Measurements from ENCODE around the gene RPRD1B. TPM values are rescaled to one million over a fixed set of nuclear protein-coding genes. Genes with fewer than 3 reads are reported as not detected.
A peak's percentile ranks its signal among the peaks of the same experiment; 100 is the strongest.

The RPRD1B gene
- polyA plus RNA-seq, 3 donors: 36.1 to 36.4 (median 36.2) TPM

- no peak for DNase-seq (ENCODE audit: low read depth in 3 of 3, low spot score in 2 of 3)
These were observed 34.3 kb downstream of the RPRD1B start for GRCh38 chr20:38067717-38068365.

- no peak for DNase-seq (ENCODE audit: low read depth in 3 of 3, low spot score in 2 of 3)
These were observed 39.4 kb downstream of the RPRD1B start for GRCh38 chr20:38072898-38073297.

GRCh38 chr20:38073307-38074071 is 39.9 kb downstream of the RPRD1B start:
- DNase-seq (ENCODE audit: low read depth in 3 of 3, low spot score in 2 of 3): peak; percentile 62 to 71 (median 64)

GRCh38 chr20:38075161-38075998 is 41.8 kb downstream of the RPRD1B start:
- DNase-seq (ENCODE audit: low read depth in 3 of 3, low spot score in 2 of 3): no peak

- no peak for DNase-seq (ENCODE audit: low read depth in 3 of 3, low spot score in 2 of 3)
These were observed 43.0 kb downstream of the RPRD1B start for GRCh38 chr20:38076548-38076947.

GRCh38 chr20:38078084-38078483 is 44.5 kb downstream of the RPRD1B start:
- no peak for DNase-seq (ENCODE audit: low read depth in 3 of 3, low spot score in 2 of 3)

GRCh38 chr20:38079353-38079752 is 45.8 kb downstream of the RPRD1B start:
- DNase-seq (ENCODE audit: low read depth in 3 of 3, low spot score in 2 of 3): no peak

GRCh38 chr20:38081575-38081974 is 48.0 kb downstream of the RPRD1B start:
- DNase-seq (ENCODE audit: low read depth in 3 of 3, low spot score in 2 of 3): no peak

GRCh38 chr20:38082894-38083293 is 49.3 kb downstream of the RPRD1B start:
- no peak for DNase-seq (ENCODE audit: low read depth in 3 of 3, low spot score in 2 of 3)

- DNase-seq (ENCODE audit: low read depth in 3 of 3, low spot score in 2 of 3): no peak
These were observed 49.9 kb downstream of the RPRD1B start for GRCh38 chr20:38083338-38084048.

- no peak for DNase-seq (ENCODE audit: low read depth in 3 of 3, low spot score in 2 of 3)
These were observed 50.9 kb downstream of the RPRD1B start for GRCh38 chr20:38084425-38084951.

- no peak for DNase-seq (ENCODE audit: low read depth in 3 of 3, low spot score in 2 of 3)
These were observed 51.5 kb downstream of the RPRD1B start for GRCh38 chr20:38085026-38085425.

GRCh38 chr20:38089500-38089899 is 56.0 kb downstream of the RPRD1B start:
- DNase-seq (ENCODE audit: low read depth in 3 of 3, low spot score in 2 of 3): no peak

GRCh38 chr20:38090061-38090460 is 56.5 kb downstream of the RPRD1B start:
- no peak for DNase-seq (ENCODE audit: low read depth in 3 of 3, low spot score in 2 of 3)

GRCh38 chr20:38091441-38092216 is 58.1 kb downstream of the RPRD1B start:
- no peak for DNase-seq (ENCODE audit: low read depth in 3 of 3, low spot score in 2 of 3)

- no peak for DNase-seq (ENCODE audit: low read depth in 3 of 3, low spot score in 2 of 3)
These were observed 58.8 kb downstream of the RPRD1B start for GRCh38 chr20:38092260-38092857.

- DNase-seq (ENCODE audit: low read depth in 3 of 3, low spot score in 2 of 3): no peak
These were observed 59.4 kb downstream of the RPRD1B start for GRCh38 chr20:38092915-38093314.

GRCh38 chr20:38093641-38094077 is 60.1 kb downstream of the RPRD1B start:
- no peak for DNase-seq (ENCODE audit: low read depth in 3 of 3, low spot score in 2 of 3)

- DNase-seq (ENCODE audit: low read depth in 3 of 3, low spot score in 2 of 3): no peak
These were observed 60.9 kb downstream of the RPRD1B start for GRCh38 chr20:38094373-38094891.

All from right renal cortex interstitium (tissue), 3 donors.